OCI-M1 (cell line): ENCODE measurements around the gene PIK3R1.
"Not testable (repeated sequence)": the region's sequence is repeated elsewhere in the genome, so short reads cannot be mapped to it uniquely, and the experiment has no call there.

Experiments
- DNase-seq: peaks from one replicate; lab custom pipeline; 2025; lab: John Stamatoyannopoulos, UW

Gene PIK3R1

DNA sequence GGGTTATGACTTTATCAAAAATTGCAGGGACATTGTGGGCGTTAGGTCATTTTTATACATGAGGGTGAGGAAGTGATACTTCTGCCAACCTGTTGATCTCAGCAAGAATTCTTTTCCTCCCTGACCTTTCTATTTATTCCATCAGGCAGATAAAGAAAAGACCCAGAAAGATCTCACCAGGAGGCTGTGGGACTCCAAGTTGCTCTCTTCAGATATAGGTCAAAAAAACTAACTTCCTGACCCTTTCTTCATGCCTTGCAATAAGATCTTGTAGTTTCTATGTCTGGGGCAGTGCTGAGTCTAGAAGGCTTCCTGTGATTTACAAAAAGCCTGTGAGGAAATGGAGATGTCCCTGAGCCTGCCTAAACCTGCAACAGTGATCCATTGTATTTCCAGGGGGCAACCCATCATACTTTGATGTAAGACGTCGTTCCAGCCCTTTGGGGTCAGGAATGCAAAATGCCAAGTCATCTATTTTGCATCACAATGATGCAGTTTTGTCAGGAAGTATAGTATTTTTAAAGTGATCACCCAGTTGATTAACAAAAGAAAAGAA, 22.0 kb upstream of the PIK3R1 start:
- DNase-seq = peak; percentile 28

DNA sequence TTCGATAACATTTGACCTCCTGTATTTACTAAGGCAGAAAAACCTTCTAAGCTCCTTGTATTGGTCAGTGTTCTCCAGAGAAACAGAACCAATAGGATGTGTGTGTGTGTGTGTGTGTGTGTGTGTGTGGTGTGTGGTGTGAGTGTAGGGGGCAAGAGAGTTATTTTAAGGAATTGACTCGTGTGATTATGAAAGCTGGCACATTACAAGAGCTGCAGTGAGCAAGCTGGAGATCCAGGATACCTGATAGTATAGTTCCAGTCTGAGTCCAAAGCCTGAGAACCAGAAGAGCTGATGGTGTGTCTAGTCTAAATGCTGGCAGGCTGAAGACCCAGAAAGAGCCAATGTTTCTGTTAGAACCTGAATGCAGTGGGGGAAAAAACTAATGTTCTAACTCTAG, 21.2 kb upstream of the PIK3R1 start:
- no peak for DNase-seq

DNA sequence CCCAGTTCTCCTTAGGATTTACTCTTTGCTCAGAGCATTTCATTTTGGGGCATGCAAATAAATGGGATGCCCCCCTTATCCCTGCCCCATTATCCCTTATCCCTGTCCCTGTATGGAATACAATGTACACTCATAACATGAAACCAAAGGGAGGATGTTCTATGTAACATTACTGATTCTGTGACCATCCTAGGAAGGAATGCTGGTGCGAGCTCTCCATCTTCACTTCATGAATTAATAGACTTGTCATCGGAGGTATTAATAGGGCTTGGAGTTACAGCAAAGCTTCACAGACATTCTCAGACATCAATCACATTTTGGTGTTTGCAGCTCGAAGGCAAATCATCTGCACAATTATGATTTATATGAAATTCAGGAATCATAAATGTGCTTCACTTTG, 20.4 kb upstream of the PIK3R1 start:
- DNase-seq = no peak

DNA sequence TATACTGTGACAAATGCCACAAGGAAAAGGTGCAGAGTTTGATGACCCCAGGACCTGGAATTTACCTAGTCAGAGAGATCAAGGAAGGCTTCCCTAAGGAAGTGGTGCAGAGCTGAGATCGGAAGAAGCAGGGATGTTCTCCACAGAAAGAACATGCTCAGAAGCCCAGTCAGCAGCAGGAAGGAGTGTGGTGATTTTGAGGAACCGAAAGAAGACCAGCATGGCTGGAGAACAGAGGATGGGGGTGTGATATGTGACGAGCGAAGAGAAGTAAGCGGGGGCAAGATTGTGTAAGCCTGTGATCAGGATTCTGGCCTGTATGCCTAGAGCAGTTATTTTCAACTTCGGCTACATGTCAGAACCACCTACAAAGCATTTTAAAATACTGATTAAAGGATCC, 18.7 kb upstream of the PIK3R1 start:
- DNase-seq = no peak

DNA sequence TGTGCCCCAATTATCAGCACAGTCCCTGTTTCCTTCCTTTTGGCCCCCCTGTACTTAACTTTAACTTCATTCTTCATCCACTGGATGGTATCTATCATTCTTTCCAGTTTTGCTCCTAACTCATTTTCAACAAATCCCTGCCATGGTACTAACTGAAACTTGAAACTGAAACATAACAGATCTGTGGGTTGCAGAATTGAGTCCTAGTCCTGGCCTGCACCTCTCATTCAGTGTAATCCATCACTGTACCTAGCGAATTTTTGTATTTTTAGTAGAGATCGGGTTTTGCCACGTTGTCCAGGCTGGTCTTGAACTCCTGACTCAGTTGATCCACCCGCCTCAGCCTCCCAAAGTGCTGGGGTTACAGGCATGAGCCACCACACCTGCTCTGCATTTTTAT, 15.3 kb upstream of the PIK3R1 start:
- DNase-seq = no peak

DNA sequence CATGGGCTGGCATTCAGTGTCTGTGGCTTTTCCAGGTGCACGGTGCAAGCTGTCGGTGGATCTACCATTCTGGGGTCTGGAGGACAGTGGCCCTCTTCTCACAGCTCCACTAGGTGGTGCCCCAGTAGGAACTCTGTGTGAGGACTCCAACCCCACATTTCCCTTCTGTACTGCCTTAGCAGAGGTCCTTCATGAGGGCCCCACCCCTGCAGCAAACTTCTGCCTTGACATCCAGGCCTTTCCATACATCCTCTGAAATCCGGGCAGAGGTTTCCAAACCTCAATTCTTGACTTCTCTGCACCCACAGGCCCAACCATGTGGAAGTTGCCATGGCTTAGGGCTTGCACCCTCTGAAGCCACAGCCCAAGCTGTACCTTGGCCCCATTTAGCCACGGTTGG, 4.9 kb upstream of the PIK3R1 start:
- not testable (repeated sequence) for DNase-seq

- DNase-seq = peak; percentile 42
Measured at GRCh38 chr5:68214482-68215207, 911 bp upstream of the PIK3R1 start.

GRCh38 chr5:68215898-68216244, 315 bp downstream of the PIK3R1 start:
- DNase-seq = peak; percentile 87

GRCh38 chr5:68216245-68217046, 890 bp downstream of the PIK3R1 start:
- peak; percentile 83 for DNase-seq

DNA sequence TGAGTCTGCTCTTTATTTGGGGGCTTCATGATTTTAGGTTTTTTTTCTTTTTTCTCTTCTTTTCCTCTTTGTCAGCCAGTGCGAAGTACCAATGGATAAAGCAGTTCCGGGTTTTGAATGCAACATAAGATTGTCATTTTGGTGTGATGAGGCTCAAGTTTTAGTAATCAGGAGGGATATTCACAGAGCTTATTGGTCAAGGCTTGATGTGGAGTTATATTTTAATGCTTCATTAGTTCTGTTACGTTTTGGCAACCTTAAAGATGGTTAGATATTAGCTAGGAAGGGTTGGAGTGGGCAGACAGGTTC, 1.4 kb downstream of the PIK3R1 start:
- DNase-seq = peak; percentile 80

GRCh38 chr5:68217528-68217927, 2.0 kb downstream of the PIK3R1 start:
- peak; percentile 52 for DNase-seq

DNA sequence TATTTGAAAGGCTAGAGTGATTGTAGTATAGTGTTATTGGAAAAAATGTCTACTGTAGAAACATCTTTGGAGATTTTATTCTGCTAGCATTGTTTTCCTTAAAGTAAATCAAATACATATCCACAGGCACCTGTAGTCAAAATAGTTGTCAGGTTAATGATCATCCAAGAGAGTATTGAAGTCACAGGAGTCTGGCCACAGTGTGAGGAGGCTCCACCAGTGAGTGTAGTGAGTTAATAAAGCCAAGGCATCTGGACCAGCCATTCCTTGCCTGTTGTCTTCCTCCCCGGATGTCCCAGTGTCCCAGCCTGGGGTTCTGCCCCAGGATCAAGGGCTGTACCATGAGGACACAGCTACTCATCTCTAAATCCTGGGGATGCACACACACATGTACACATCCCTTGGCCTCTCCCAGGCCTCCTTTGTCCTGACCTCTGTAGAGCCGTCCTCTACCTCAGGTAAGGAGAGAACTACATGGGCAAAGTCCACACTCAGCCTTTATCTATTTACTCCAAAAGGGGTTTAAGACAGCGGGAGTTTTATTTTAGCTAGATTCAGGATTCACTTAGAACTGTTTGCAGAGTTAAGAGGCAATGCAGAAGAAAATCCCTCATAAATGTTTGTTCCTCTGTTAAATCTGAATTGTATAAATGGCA, 3.7 kb downstream of the PIK3R1 start:
- DNase-seq = no peak

DNA sequence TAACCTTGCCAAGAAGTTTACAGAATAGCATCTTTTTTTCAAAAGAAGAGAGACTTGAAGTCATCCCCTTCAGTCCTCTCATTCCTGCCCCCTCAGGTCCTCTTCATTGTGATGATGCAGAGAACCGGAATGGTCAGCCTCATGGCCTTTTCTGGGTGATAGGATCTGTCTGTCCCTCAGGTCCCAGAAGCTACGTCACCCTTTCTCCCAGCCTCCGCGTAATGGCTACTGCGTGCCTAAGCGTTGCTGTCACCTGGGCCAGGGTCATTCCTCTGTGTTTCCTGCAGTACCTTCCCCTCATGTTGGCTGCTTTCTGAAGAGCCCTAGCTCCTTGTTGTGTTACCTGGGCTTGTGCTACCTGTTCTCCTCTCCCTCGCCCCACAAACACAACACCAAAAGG, 4.7 kb downstream of the PIK3R1 start:
- no peak for DNase-seq

DNA sequence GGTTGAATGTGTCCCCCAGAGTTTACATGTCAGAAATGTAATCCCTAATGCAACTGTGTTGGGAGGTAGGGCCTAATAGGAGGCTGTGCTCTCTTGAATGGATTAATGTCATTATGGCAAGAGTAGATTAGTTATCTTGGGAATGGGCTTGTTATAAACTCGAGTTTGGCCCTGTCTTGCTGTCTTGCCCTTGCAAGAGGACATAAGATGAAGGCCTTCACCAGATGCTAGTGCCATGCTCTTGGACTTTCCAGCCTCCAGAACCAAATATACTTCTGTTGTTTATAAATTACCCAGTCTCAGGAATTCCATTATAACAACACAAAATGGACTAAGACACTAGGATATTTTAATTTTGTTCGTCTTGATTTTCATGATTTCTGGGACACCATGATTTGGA, 5.4 kb downstream of the PIK3R1 start:
- DNase-seq = no peak

DNA sequence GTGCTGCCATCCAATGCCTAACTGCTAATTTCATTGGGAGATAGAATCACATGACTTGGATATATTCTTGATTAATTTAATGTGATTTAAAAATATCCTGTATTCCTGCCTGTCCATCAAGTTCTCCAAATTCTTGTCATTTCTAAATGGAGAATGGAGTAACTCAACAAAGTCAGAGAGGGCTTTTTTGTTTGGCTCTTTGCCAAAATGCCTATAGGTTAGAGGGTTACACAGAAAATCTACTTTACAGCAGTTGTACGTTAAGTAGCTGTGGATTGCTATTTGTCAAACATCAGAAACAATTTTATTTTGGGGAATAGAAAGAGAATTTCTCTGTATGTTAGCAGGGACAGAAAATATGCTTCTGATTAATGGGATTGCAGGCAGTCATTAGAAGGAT, 5.9 kb downstream of the PIK3R1 start:
- no peak for DNase-seq

- DNase-seq = no peak
Measured at GRCh38 chr5:68222310-68222709, 6.8 kb downstream of the PIK3R1 start.

DNA sequence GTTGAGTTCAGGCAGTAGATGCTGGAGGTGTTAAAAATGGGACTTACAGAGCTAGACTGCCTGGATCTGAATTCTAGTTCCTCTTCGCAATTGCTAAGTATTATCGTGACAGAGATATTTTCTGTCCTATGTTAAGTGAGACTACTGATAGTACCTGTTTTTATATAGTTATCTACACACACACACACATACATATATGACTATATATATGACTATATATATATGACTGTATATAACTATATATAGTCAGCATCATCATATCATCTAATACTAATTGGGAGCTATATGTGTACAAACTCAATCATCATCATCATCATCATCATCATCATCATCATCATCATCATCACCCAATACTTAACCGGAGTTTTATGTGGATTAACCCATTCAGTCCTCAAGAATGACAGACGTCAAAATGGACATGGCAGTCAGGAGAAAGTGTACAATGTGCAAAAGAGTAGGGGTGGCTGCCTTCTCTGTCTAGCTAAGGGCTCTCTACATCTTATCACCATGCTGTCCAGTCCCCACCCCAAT, 7.3 kb downstream of the PIK3R1 start:
- DNase-seq = no peak

DNA sequence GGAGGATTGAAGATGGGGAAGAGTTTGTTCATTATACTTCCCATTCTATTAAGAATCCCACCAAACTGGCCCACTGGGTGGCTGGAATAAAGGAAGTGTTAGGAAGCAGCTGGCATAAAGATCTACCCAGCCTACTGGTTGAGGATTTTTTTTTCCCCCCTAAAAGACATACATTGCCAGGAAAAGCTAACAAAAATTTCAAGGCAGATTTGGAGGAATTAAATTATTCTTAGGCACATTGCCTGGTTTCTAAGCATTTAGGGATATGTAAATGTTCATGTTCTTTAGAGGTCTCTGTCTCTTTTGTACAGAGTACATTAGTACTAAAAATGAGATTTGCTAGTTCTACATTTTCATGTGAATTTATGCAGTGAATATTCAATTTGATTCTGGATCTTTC, 8.3 kb downstream of the PIK3R1 start:
- no peak for DNase-seq

DNA sequence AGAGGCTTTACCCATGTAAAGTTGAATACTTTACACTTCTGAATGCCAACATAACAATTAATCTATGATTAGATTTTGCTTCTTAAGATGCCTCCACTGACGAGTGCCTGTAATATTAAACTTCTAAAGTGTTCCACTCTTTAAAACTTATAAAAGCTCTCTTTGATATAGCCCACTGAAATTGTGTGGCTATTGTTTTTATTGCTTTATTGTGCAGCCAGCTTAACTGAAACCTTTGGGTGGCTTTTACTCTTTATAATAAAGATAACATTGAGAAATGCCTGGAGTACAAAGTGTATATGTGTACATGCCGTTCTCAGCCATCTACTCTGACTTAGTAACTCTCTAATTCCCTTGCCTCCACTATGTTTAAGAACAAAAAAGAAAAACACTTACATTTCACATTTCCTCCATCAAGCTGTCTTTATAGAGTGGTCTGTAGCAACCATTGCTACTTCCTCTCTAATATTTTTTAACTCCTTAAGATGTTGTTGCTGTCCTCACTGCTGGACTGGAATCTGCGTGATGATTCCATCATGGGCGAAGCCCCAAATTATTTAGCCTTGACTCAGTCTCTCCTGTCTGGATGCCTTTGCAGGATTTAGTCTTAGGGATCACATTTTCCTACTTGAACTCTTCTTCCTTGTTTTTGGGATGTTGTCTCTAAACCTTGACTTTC, 9.1 kb downstream of the PIK3R1 start:
- DNase-seq = no peak

DNA sequence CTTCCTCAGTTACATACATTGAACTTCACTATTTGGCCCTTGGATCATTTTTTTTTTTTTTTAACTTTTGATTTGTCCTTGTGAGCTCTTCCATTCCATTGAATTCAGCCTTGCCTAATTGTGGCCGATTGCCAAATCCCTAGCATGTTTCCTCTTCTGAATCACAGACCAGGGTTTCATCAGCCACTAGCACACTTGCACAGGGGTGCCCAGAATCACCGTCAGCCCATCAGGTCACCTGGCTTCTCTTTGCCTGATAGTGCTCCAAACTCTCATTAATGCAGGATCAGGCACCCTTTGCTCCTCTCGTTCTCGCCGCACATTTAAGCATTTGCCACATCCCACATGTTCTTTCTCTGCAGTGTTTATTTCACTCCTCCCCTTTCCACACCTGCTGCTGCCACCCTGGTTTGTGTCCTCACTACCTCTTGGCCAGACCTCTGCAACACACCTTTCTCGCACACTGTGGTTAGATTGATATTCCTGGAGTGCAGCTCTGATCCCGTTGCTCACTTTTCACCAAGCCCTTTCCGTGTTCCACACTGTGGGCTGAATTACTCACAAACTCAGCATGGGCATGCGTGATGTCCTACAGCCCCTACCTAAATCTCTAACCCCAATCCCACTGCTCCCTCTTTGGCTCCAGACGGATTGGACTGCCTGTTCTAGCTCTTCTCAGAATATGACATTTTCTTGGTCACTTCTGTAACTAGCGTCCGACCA, 9.8 kb downstream of the PIK3R1 start:
- peak; percentile 51 for DNase-seq

DNA sequence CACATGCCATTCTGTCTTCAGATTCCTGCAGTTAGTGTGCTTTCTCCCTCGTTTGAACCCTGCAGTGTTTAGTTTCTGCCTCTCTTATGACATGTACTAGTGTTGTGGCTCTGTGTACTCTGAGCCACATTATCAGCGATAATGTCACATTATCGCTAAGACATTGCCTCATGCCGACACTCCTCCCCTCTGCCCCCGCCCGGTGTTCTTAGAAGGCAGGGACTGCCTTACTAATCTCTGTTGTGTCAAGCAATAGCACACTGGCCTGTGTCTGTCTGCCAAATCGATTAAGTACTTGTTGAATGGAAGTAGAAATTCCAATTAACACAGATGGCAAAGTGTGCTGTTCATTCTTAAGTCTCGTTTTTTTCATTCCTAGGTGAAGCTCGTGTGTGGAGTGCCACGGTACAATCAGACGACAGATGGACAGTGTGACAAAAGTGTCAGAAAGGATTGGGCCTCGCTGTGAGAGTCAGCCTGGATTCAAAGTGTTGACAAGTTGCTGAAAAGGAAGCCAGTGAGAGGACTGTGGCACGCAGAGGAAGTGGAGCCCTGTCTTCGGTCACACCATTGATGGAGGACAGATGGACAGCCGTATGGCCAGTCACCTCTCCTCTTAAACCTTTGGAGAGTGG, 10.5 kb downstream of the PIK3R1 start:
- peak; percentile 84 for DNase-seq
